Nephron progenitor cell (in vitro differentiated cells): ENCODE data around the gene GNPDA2.

Experiments used
- DNase-seq: peaks from one replicate; pipeline ENCODE4 v3.0.0; 2021
- H3K27ac Mint-ChIP-seq: 2 replicates; pipeline ENCODE4 v1.8.0; 2021; ENCODE audit warnings: mild to moderate bottlenecking, moderate library complexity, mixed read lengths
- H3K27me3 Mint-ChIP-seq: 2 replicates; pipeline ENCODE4 v1.8.0; 2021; ENCODE audit warnings: mild to moderate bottlenecking, low read depth, mixed read lengths; ENCODE audit not compliant: poor library complexity
- H3K36me3 Mint-ChIP-seq: 2 replicates; pipeline ENCODE4 v1.8.0; 2021; ENCODE audit warnings: low read depth, mixed read lengths
- H3K4me1 Mint-ChIP-seq: 2 replicates; pipeline ENCODE4 v1.8.0; 2021; ENCODE audit warnings: mixed read lengths
- H3K4me3 Mint-ChIP-seq: 2 replicates; pipeline ENCODE4 v1.8.0; 2021; ENCODE audit warnings: mild to moderate bottlenecking, moderate library complexity, mixed read lengths
- H3K9me3 Mint-ChIP-seq: 2 replicates; pipeline ENCODE4 v1.8.0; 2021; ENCODE audit warnings: mild to moderate bottlenecking, moderate library complexity, mixed read lengths
- TF ChIP-seq, protein P1 (sequence below): fragments of 200-600 bp; sonication (generic); IDR thresholded peaks from 2 replicates; pipeline ENCODE4 v1.5.0; 2021; ENCODE audit warnings: antibody characterized with exemption

GNPDA2 gene

GRCh38 chr4:44713125-44713524 is 13.2 kb downstream of the GNPDA2 start:
- Mint-ChIP-seq H3K4me1 (no peaks in the 10 kb centered on the region), H3K9me3 (no peaks in the 10 kb centered on the region), H3K4me3 (no peak overlapping the region), H3K36me3 (peaks cover 8% of the 10 kb centered on the region), H3K27me3 (no peaks in the 10 kb centered on the region), H3K27ac (no peak overlapping the region)
- TF ChIP-seq, protein P1, sequence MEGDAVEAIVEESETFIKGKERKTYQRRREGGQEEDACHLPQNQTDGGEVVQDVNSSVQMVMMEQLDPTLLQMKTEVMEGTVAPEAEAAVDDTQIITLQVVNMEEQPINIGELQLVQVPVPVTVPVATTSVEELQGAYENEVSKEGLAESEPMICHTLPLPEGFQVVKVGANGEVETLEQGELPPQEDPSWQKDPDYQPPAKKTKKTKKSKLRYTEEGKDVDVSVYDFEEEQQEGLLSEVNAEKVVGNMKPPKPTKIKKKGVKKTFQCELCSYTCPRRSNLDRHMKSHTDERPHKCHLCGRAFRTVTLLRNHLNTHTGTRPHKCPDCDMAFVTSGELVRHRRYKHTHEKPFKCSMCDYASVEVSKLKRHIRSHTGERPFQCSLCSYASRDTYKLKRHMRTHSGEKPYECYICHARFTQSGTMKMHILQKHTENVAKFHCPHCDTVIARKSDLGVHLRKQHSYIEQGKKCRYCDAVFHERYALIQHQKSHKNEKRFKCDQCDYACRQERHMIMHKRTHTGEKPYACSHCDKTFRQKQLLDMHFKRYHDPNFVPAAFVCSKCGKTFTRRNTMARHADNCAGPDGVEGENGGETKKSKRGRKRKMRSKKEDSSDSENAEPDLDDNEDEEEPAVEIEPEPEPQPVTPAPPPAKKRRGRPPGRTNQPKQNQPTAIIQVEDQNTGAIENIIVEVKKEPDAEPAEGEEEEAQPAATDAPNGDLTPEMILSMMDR, result no peak
- no peak for DNase-seq

GRCh38 chr4:44704673-44705072 is 21.7 kb downstream of the GNPDA2 start:
- Mint-ChIP-seq H3K36me3 (peaks cover 14% of the 10 kb centered on the region), H3K9me3 (no peaks in the 10 kb centered on the region), H3K27ac (no peak overlapping the region), H3K27me3 (no peaks in the 10 kb centered on the region), H3K4me3 (no peak overlapping the region), H3K4me1 (no peaks in the 10 kb centered on the region)
- TF ChIP-seq, protein P1, result no peak
- no peak for DNase-seq

- TF ChIP-seq, protein P1, result no peak
- H3K27ac Mint-ChIP-seq, result peak overlapping the region; percentile 97
- H3K36me3 Mint-ChIP-seq, result peaks cover 46% of the 10 kb centered on the region
- no peak for DNase-seq
- no peaks in the 10 kb centered on the region for H3K27me3 Mint-ChIP-seq
- no peaks in the 10 kb centered on the region for H3K4me1 Mint-ChIP-seq
- H3K4me3 Mint-ChIP-seq, result no peak overlapping the region
- H3K9me3 Mint-ChIP-seq, result no peaks in the 10 kb centered on the region
Measured at GRCh38 chr4:44701037-44701436, 25.3 kb downstream of the GNPDA2 start.

- Mint-ChIP-seq H3K4me1 (no peaks in the 10 kb centered on the region), H3K36me3 (peaks cover 48% of the 10 kb centered on the region), H3K27me3 (no peaks in the 10 kb centered on the region), H3K27ac (no peak overlapping the region), H3K9me3 (no peaks in the 10 kb centered on the region), H3K4me3 (no peak overlapping the region)
- DNase-seq, result no peak
- TF ChIP-seq, protein P1, result no peak
Measured at GRCh38 chr4:44700427-44700826, 25.9 kb downstream of the GNPDA2 start.

DNA sequence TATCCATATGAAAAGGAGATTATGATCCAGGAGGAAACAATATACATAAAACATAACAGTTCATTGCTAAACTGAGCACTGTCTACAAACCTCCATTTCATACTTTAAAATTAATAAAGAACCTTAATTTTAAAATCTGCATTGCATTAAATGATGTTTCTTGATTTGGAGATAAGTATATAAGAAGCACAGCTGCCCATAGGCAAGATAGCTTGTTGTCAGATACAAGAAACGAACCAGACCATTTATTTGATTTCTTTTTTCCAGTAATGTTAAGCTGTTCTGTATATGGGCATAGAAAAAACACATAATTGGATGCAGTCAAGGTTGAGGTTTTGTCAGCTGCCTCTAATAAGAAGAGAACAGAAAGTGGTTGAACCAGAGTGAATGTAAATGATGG is 41.7 kb downstream of the GNPDA2 start:
- H3K27me3 Mint-ChIP-seq, result no peaks in the 10 kb centered on the region
- no peak overlapping the region for H3K4me3 Mint-ChIP-seq
- TF ChIP-seq, protein P1, result no peak
- H3K4me1 Mint-ChIP-seq, result peaks cover 16% of the 10 kb centered on the region
- no peaks in the 10 kb centered on the region for H3K9me3 Mint-ChIP-seq
- DNase-seq, result no peak
- H3K27ac Mint-ChIP-seq, result no peak overlapping the region
- peaks cover 44% of the 10 kb centered on the region for H3K36me3 Mint-ChIP-seq

DNA sequence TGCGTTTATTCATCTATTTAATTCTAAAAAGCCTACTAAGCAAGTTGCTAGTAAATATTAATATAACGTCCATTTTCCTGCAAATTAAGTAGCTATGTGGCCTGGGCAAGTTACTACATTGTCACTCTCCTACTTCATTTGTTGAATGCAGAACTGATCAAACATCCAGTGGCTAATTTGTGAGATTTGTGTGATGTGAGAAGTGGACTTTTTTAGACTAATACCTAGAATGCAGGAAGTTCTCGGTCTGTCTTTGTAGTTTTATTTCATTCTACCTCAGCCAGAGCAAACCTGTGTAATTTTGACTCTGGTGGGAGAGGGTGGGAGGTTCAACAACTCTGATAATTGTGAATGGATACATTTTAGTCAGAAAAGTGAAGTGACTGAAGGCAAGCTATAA is 47.3 kb downstream of the GNPDA2 start:
- Mint-ChIP-seq H3K4me3 (peak overlapping the region; percentile 95), H3K27ac (peak overlapping the region; percentile 98), H3K9me3 (no peaks in the 10 kb centered on the region), H3K27me3 (peaks cover under 1% of the 10 kb centered on the region), H3K36me3 (peaks cover 2% of the 10 kb centered on the region), H3K4me1 (peaks cover 30% of the 10 kb centered on the region)
- TF ChIP-seq, protein P1, result no peak
- DNase-seq, result no peak
